ENCODE results near the gene SUB1. TPM values are rescaled to one million over a fixed set of nuclear protein-coding genes. Genes with fewer than 3 reads are reported as not detected.

SUB1 gene
- total and polyA plus RNA-seq, 2 donors (not counting 3 experiments of a cell fraction or from before 2014, with no cell fraction given) = 60.1 to 252 TPM

DNA sequence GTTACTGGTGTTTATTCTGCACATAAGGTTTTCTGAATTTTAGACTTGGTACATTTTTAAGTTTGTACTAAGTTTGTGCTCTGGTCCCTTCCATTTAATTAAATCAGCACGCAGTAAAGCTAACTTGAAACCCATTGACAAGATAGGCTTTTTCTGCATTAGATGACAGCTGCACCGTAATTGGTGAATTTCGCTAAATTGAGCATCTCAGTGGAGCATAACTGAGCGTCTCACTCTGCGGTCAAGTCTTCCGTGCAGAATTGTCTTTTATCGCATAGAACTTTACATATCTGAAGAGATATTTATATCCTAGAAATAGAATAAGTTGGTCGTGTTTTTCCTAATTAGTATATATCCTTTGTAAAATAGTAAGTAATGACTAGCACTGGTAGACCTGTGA is 4.1 kb downstream of the SUB1 start:
- Histone ChIP-seq H3K79me2 (ENCODE audit: control insufficient read depth, insufficient read depth, low read length) (peaks cover 60% of the 10 kb centered on the region), H2AFZ (ENCODE audit: low read depth, low read length) (no peak overlapping the region), H3K9ac (replicated peaks; ENCODE audit: extremely low read depth, insufficient read depth, low read length) (no peak overlapping the region), H3K9me1 (replicated peaks; ENCODE audit: control insufficient read depth, extremely low read depth, insufficient read depth, low read length) (no peaks in the 10 kb centered on the region), H3K9me3 (replicated peaks; ENCODE audit: control insufficient read depth, insufficient read depth, low read length) (no peaks in the 10 kb centered on the region), H3K4me3 (replicated peaks in 1 of 3; ENCODE audit: insufficient read depth in 1 of 3, low read depth in 1 of 3, low read length in 3 of 3) (no peak overlapping the region), H3K4me2 (ENCODE audit: insufficient read depth, low read length) (no peak overlapping the region), H3K4me1 (ENCODE audit: control insufficient read depth, extremely low read depth, insufficient read depth, low read length) (peaks cover 17% of the 10 kb centered on the region), H4K20me1 (replicated peaks; ENCODE audit: control insufficient read depth, extremely low read depth, insufficient read depth, low read length) (peaks cover 6% of the 10 kb centered on the region), H3K27ac (ENCODE audit: insufficient read depth, low read depth, low read length) (no peak overlapping the region), H3K27me3 (ENCODE audit: control insufficient read depth in 2 of 2, insufficient read depth in 2 of 2, low read length in 2 of 2) (no peaks in the 10 kb centered on the region), H3K36me3 (ENCODE audit: control insufficient read depth in 2 of 2, extremely low read depth in 1 of 2, insufficient read depth in 2 of 2, low read length in 2 of 2) (peaks cover 9 to 20% of the 10 kb centered on the region in 2 experiments)
- no peak for FAIRE-seq
- intact Hi-C loops (cut with micrococcal nuclease) (loop anchor here (2.0 to 10.0 kb wide), 3 partner anchors 23 to 492 kb away; no protein-coding TSS in a partner anchor), dilution Hi-C loops (cut with MboI; ENCODE audit: extremely low pct_ligation_motif_present, low sequenced_read_pairs) (no loop called here)
- ChIA-PET POLR2A (interaction anchor here (1.4 kb wide), 1 partner anchor 99 kb away, joined by 6 read pairs; no protein-coding TSS in a partner anchor), CTCF (interaction anchor here (0.8 to 3.0 kb wide), 56 partner anchors 10 to 880 kb away, joined by 3 to 381 read pairs (median 5); partner anchors contain the start of gene TARS1)
- BruUV-seq (replicated peaks) = no TSS peak
- TF ChIP-seq EZH2 (IDR thresholded peaks at IDR 0.05; ENCODE audit: borderline replicate concordance, low read depth, low read length, severe bottlenecking) = no peak
- TF ChIP-seq POLR2A (IDR thresholded peaks at IDR 0.05; ENCODE audit: low read depth, low read length) = no peak
- TF ChIP-seq JUN (IDR thresholded peaks at IDR 0.05; ENCODE audit: borderline replicate concordance, insufficient read depth, insufficient read length, low read depth) = no peak
- TF ChIP-seq GATA2 (IDR thresholded peaks at IDR 0.05; ENCODE audit: insufficient read depth, insufficient read length, low read depth, low read length) = no peak
- TF ChIP-seq, protein P1, sequence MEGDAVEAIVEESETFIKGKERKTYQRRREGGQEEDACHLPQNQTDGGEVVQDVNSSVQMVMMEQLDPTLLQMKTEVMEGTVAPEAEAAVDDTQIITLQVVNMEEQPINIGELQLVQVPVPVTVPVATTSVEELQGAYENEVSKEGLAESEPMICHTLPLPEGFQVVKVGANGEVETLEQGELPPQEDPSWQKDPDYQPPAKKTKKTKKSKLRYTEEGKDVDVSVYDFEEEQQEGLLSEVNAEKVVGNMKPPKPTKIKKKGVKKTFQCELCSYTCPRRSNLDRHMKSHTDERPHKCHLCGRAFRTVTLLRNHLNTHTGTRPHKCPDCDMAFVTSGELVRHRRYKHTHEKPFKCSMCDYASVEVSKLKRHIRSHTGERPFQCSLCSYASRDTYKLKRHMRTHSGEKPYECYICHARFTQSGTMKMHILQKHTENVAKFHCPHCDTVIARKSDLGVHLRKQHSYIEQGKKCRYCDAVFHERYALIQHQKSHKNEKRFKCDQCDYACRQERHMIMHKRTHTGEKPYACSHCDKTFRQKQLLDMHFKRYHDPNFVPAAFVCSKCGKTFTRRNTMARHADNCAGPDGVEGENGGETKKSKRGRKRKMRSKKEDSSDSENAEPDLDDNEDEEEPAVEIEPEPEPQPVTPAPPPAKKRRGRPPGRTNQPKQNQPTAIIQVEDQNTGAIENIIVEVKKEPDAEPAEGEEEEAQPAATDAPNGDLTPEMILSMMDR (IDR thresholded peaks at IDR 0.05; ENCODE audit: extremely low read depth in 1 of 2, insufficient read depth in 1 of 2, low read depth in 1 of 2, low read length in 2 of 2) = no peak
- TF ChIP-seq FOS (IDR thresholded peaks at IDR 0.05; ENCODE audit: borderline replicate concordance, insufficient read depth, low read length) = no peak
- TF ChIP-seq POLR2AphosphoS5 (IDR thresholded peaks at IDR 0.05; ENCODE audit: insufficient read depth, low read depth, low read length) = no peak
- TF ChIP-seq, protein P2, sequence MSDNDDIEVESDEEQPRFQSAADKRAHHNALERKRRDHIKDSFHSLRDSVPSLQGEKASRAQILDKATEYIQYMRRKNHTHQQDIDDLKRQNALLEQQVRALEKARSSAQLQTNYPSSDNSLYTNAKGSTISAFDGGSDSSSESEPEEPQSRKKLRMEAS (IDR thresholded peaks at IDR 0.05; ENCODE audit: insufficient read depth, insufficient read length) = no peak
- DNase-seq (ENCODE audit: low read depth, low spot score) = no peak
